Activated T-cell treated with anti-CD3 and anti-CD28 coated beads, Interleukin-2, amount 50 U/mL, for 1 hour (primary cell): ENCODE results near the gene RANBP3L.

Experiments used
- DNase-seq: peaks from one replicate; pipeline ENCODE4 v3.0.0-alpha.2; 2020

Gene RANBP3L

DNA sequence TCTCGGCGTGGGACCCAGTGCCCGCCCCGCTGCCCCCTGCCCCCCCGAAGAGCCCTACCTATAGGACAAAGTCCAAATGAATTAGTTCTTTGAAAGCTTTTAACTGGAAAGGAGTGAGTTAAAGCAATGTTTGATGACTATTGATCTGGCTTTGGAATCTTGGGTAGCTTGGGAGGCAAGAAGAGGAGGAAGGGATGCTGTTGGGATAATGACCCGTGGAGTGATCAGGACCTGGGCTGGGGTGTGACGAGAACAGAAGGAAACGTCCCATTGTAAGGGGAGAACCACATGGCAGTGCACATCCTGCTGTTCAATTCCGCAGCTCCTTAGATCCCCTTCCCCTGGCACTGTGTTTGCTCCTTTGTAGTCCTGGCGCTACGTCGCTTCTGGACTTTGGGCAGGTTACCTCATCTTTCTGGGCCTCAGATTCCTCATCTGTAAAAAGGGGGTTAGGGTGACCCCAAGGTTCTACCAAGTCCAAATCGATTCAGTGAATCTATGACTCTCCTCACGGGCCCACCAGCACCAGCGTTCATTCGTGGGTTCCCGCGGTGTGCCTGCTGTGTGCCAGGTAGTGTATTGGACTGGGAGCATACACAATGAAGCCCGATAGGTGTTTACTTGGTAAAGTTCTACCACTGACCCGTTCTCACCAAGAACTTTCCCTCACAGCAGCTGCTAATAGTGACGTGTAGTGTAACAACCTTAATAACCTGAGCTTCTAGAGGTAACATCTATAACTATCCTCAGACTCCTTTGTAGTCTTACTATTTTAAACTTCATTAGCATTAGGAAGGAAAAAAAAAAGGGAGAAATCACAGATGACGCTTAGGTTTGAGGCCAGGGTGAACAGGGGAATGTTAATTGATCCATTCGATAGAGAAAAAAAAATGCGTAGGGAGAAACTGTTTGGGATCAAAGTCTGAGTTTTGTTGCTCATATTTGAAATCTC, 58.9 kb downstream of the RANBP3L start:
- DNase-seq, result peak; percentile 20

DNA sequence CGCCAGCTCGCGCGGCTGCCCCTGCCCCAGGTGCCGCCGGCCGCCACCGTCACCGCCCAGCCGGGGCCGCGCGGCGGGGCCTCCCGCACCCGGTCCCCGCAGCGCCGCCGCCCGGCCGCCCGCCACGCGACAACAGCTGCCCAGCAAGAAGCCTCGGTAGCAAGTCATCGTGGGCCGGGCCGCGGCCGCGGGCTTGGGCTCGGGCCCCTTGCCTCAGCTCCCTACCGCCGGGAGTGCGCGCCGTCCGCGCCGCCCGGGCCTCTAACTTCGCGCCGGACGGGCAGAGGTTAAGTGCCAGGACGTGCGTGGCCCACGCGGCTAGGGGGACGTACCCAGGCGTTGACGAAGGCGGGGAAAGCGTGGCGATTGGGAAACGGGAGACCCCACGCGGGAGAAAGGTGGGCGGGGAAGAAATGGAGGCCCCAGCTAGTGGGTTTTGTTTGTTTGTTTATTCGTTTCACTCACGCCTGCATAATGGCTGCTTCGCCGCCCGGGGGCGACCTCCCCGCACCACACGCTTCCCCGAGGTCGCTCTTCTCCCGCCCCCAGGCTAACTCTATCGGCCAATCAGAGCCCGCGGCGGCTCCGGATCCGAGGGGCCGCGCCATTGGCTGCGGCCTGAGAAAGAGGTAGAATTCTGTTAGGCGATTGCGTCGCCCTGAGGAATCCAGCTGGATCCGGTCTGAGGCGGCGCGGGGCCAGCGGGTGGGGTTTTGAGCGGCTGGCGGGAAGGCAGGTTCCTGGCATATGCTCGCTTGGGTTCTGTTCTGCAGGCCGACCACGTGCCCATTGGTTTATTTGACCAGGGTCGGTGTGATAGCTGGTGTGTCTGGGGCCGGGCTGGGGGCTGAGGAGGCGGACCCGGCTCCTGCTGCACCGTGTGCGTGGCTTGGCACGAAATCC, 59.8 kb downstream of the RANBP3L start, which contains the start of gene NADK2:
NADK2 (minus strand) TSS at position 295 of the 903 bp plus-strand sequence; CDS start at position 168, 127 bp downstream.
- peak; percentile 91 for DNase-seq

DNA sequence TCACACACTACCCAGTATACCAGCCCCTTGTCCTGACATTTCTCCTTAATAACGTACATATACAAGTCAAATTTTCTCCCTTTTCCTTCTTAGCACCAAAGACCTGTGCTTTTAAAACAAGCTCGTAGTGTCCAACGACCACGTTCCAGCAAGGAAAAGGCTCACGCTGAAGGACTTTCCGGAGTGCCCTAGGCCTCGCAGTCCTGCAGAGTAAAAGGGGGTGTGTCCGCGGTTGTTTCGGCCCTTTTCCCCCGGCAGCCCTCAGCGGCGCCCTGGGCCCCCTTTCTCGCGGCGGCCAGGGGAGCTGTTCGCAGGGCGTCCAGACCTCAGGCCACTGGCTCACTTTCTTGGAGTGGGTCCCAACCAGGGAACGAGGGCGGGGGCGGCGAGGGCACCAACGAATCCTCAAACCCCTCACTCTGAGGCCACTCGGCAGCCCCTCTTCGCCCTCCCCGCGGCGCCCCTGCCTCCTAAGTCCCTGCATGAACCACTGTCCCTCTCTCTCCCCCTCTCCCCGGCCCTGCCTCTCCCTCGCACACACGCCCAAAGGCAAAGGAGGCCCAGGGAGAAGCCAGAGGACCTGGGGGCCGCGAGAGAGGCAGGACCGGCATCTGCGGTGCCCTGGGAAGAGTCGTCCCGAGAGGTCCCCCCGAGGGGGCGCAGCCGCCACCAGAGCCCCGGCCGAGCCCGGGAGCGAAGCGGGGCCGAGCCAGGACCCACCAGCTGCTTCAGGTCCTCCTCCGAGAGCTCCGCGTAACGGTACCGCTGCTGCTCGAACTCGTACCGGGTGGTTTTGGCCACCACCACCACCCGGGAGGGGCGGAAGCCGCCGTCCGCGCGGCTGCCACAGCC, 60.7 kb downstream of the RANBP3L start:
- DNase-seq, result peak; percentile 38

DNA sequence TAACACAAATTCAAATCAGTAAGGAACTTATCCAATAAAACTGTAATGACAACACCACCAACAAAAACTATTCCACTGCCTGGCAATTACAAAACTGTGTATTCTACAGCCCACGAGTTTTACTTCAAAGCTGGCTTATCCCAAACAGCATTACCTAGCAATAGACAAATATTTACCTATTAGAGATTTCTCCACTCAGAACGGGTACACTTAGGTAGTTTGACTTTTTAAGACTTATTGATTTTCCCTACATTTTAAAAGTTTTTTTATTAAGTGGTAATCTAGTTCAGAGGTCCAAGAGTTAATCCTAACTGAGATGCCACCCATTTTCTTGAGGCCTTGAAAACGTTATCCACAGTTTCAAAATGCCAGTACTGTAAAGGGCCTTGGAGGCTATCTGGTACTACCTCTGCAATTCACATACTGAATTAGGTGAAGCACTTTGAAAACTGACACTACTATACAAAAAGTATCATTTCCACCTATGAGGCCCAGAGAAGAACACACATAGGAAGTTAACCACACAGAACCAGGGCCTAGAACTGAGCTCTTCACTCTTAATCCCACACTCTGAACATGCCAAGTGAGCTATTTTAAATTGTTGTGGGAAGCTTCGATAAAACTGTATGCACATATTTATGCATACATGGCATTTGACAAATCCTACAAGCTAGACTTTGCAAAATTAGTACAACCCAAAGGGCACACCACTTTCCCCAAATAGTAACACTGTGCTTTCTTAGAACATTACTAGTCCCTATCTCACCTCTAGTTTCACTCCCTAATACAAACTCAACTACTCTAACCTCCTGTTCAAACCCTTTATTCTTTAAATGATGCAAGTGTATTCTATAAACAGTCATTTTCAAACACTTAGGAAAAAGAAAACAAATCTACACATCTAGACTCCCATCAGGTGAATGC, 62.1 kb downstream of the RANBP3L start:
- no peak for DNase-seq

DNA sequence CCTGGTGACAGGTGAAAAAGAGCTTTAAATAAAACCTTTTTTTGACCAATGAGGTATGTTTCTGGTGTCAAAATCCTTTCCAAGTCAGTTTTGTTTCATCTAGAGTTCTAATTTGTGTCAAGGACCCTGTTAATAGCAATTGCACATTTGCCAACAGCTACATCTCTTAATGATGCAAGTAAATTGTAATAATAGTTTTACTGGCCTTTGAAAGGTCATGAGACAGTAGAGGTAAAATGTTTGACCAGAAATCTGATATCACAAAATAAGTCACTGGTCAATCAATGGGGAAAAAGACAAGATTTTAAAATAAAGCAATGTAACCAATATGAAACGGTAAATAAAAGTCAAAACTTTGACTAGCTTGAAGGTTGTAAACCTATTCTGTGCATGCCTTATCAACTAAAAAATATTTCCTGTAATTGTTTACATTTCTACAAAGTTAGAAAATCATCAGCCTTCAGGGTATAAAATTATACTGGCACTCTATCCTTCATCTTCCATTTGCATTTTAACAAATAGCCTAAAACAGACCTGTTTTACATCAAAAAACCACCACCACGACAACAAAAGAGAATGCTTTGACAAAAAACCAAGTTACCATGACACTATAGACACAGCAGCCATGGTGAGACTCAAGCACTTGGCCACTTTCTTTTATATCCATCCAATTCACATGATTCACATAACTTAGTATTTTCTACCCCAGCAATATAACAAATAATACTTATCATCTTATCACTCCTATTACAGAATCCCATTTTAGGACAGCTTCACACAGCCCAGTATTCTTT, 63.0 kb downstream of the RANBP3L start:
- DNase-seq, result no peak

DNA sequence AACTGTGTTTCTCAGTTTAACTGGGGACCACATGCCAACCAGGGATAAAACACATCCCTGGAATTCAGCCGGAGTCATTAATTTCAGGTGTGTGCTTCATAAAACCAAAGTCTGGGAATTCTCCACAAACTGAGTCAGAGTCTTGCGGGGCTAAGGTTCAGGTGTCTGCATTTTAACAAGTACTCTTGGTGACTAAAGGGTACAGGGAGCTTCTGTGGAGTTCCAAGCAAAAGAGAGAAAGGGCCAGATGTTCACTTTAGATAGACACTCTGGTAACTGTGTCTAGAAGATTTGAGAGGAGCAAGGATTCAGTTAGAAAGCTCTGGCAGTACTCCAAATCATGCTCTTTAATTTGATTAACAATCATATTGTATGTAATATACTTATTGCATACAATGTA, 64.0 kb downstream of the RANBP3L start:
- no peak for DNase-seq

DNA sequence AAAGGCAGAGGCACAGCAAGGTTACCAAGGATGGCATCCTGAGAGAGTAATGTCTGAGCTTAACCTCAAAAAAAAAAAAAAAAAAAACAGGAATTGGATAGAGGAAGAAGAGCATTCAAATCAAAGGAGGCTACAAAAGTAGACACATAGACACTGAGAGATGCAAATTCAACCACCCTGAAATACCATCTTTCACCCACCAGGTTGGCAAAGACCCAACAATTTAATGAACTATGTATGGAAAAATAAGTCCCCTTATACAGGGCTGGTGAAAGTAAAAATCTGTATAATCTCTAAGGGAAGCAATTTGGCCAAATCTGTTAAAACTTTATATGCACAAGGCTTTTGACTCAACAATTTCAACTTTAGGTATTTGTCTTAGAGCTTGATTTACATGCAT, 64.9 kb downstream of the RANBP3L start:
- no peak for DNase-seq

DNA sequence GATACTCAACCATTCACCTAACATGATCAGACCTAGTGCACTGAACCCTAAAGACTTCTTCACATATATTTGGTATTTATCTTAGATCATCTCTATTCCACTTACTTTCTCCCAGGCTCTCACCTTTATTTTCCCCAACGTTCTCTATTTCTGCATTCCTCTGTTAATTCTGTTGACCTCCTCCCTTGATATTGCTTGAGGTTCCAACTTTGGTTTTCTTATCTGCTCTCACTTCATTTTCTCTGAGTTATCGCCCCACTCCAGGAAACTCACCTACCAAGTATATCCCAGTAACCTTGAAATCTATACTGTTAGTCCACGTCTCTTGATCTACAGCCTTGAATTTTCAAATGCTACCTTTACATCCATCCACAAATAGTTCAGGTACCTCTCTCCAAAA, 69.2 kb downstream of the RANBP3L start:
- no peak for DNase-seq

DNA sequence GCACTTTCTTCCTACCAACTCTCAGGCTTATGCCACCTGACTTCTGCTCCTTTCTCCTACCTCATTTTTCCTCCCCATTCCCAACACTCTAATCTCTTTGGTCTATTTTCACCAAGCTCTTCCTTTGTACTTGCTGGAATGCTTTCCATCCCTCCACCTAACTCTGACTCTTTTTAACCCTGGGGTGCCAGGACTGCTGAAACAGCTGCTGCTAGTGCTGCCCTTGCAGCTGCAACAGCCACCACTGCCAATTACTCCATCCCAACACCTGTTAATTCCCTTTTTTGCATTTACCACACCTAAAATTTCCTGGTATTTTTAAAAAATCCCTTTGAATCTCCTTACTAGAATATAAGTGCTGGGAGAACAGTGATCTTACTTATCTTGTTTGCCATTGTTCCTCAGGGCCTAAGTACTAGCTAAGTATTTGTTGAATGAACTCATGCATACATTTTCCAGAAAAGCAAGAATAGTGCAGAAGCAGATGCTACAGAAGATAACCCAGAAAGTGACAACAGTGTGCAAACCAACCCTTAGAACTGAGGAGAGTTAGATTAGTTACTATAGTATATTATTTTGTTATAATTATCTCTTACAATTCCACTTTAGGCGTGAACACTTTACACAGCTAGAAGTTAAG, 71.4 kb downstream of the RANBP3L start:
- DNase-seq, result no peak

DNA sequence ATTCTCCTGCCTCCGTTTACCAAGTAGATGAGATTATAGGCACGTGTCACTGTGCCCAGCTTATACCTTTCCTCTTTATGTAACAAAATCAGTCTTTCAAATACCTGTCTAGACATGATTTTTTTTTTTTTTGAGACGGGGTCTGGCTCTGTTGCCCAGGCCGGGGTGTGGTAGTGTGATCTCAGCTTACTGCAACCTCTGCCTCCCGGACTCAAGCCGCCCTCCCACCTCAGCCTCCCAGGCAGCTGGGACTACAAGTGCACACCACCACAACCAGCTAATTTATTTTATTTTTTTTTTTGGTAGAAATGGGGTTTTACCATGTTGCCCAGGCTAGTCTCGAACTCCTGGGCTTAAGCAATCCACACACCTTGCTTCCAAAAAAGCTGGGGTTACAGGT, 73.2 kb downstream of the RANBP3L start:
- DNase-seq, result no peak

DNA sequence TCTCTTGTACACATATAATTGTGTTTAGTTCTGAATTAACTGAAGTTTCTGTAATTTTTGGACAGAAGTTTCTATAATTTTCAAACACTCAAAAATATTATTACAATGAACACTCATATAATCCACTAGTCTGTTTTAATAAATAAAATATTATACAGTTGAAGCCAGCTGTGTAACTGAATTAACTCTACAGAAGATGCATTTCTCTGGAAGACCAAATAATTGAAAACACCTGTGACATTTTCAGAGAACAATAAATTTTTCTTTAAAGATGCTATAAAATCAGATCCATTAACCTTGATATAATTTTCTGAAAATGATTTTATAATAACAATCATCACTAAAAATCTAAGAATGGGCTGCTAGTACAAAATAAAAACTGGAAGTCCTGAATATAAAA, 74.7 kb downstream of the RANBP3L start:
- no peak for DNase-seq

DNA sequence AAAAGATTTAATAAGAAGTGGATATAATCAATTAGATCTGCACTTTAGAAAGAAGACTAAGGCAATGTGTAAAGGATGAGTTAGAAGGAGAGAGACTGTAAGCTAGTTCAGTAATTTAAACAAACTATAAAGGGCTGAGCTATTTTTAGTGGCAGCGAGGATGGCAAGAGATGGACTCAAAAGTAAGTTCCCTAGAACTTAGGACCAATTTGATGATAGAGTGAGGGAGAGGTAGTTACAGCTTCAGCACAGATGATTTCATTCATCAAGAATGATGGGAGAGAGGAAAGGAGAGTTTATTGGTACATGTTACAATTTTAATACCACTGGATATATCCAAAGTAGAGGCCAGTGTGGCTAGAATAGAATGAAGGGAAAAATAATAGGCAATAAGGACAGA, 79.1 kb downstream of the RANBP3L start:
- DNase-seq, result no peak

DNA sequence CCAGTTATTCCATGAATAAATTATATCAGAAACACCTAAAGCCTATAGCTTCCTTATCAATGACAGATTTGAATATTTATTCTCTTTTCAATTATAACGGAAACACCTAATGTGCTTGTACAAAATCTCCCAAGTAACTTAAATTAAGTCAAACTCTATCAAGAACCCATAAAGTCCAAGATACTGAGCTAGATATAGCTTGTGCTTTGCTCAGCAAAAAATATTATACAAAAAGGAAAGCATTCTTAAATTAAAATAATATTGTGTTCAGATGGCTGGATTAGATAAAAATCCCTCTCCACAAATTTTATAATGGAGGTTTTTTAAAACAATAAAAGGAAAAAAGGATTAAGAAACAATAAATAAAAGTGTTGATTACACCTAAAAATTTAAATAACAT, 83.7 kb downstream of the RANBP3L start:
- no peak for DNase-seq

DNA sequence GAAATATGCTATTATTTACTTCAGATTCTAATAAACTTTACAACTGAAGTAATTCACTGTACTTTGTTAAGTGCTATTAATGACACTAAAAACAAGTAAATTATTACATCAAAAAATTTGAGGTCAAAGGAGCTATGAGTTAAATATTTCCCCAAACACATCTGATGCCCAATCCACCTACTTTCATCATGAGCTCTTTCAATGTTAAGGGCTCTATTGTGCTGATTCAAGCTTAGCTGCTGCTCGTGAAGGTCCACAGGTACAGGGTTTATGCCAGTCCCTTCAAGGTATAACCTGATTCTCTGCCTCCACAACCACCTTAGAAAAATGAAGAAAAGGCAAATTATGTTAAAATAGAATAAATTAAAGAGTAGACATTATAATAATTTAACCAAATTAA, 84.1 kb downstream of the RANBP3L start:
- no peak for DNase-seq

DNA sequence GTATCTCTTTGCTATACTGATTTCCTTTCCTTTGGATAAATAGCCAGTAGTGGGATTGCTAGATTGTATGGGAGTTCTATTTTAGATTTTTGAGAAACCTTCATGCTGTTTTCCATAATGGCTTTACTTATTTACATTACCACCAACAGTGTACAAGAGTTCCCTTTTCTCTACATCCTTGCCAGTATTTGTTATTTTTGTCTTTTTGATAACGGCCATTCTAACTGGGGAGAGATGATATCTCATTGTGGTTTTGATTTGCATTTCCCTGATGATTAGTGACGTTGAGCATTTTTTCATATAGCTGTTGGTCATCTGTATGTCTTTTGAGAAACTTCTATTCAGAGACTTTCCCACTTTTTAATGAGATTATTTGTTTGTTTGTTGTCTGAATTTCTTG, 85.8 kb downstream of the RANBP3L start:
- no peak for DNase-seq

DNA sequence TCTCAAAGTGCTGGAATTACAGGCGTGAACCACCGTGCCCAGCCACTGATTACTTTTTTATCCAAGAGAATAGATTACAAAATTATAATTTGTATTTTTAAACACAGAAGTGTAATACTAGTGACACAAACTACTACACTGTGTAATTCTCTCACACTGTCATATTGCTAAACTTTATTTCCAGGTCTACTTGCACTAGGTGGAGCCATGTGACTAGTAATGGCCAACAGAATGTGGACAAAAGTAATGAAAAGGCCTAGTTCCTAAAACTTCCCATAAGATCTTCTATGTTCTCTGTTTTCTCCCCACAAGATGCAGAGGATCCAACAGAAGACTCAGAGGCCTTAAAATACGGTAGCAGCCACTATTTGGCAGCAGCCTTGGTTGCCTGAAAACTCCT, 87.3 kb downstream of the RANBP3L start:
- DNase-seq, result no peak

DNA sequence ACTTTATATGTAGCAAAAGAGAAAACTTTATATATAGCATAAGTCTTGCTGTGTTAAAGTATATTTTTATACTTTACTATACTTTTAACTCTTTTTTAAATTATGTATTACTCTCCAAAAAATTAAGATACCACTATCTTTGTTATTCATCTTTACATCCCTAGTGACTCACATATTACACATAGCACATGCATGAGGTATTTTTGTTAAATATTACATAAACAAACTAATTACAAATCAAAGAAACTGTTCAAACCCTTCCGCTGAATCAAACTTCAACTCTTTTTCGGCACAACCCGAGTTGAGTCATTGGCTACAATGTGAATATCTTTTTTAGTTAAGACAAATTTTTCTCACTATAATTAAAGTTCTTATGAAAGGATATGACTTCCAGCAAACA, 92.0 kb downstream of the RANBP3L start:
- DNase-seq, result no peak

DNA sequence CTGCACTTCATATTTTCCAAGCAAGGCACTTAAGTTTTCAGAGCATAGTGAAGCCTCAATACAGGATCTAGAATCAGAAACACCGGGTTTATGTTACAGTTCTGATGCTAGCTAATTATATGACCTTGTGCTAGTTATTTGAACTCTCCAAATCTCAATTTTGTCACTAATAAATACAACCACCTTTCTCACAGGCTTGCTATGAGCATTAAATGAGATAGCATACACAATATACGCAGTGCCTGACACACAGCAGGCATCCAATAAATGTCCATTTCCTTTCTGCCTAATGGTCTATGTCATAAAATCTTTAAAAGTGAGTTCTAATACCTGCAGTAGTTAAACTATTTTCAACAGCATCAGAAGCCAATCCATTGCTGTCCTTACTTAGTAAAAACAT, 92.9 kb downstream of the RANBP3L start:
- no peak for DNase-seq

DNA sequence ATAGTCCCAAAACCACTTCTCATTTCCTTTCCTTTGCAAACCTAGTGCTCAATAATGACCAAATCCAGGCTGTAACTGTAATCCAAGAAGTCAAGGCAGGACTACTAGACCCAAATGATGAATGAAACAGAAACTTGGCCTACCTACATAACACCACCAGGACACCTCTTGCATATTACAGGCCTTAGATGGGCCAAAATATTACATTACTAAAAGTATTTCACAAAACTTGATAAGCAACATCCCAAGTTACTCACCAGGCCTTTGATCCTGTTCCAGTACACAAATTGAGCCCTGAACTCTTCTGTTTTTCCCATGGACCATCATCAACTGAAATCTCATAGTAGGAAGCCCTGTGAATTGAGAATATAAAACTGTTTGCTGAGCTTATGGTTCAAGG, 94.8 kb downstream of the RANBP3L start:
- DNase-seq, result no peak

DNA sequence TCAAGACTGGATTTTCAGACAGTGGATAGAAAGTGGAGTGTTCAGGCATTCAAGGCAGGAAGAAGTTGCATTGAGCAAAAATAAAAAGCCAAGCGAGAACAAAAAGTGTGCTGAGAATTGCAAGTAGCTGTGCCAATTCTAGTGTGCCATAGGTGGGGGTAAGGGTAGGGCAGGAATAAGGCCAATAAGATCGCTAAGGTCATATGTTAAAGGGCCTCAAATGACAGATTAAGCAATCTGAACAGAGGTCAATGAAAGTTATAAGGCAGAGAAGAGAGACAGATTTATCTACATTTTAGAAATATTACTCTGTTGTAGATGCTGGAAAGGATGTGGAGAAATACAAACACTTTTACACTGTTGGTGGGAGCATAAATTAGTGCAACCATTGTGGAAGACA, 96.4 kb downstream of the RANBP3L start:
- DNase-seq, result no peak
